Subcutaneous abdominal adipose tissue (tissue), 5 donors: Measurements from ENCODE around the gene TRIM66.

Experiments
- H3K27ac ChIP-seq: one replicate; pipeline ENCODE4 v1.7.0; 2013; ENCODE audit warnings: low read depth, mild to moderate bottlenecking, inconsistent platforms, low read length, moderate library complexity
- H3K27me3 ChIP-seq, 5 donors: one replicate each; pipeline ENCODE4 v1.7.0; 2013; ENCODE audit warnings: low read length in 5 of 5, inconsistent platforms in 1 of 5; ENCODE audit not compliant: control insufficient read depth in 5 of 5, insufficient read depth in 4 of 5
- H3K36me3 ChIP-seq, 5 donors: one replicate each; pipeline ENCODE4 v1.7.0; 2013; ENCODE audit warnings: low read length in 5 of 5; ENCODE audit not compliant: control insufficient read depth in 5 of 5, insufficient read depth in 5 of 5
- H3K4me1 ChIP-seq, 5 donors: one replicate each; pipeline ENCODE4 v1.7.0; 2013; ENCODE audit warnings: low read length in 5 of 5, mild to moderate bottlenecking in 3 of 5, moderate library complexity in 1 of 5; ENCODE audit not compliant: control insufficient read depth in 5 of 5, insufficient read depth in 5 of 5
- H3K4me3 ChIP-seq, 5 donors: one replicate each; pipeline ENCODE4 v1.7.0; 2013; ENCODE audit warnings: low read length in 5 of 5, low read depth in 1 of 5
- H3K9ac ChIP-seq, 5 donors: one replicate each; pipeline ENCODE4 v1.7.0; 2013; ENCODE audit warnings: low read length in 5 of 5, mild to moderate bottlenecking in 4 of 5, moderate library complexity in 3 of 5
- H3K9me3 ChIP-seq, 5 donors: one replicate each; pipeline ENCODE4 v1.7.0; 2013; ENCODE audit warnings: low read length in 5 of 5; ENCODE audit not compliant: control insufficient read depth in 5 of 5
- donor health status: healthy.
- donor health status: healthy.
- donor health status: healthy.
- donor health status: healthy.
- donor health status: healthy.

The TRIM66 gene

GRCh38 chr11:8661001-8661795 lies 21.3 kb downstream of the TRIM66 start:
- Histone ChIP-seq H3K9ac (no peak overlapping the region), H3K27me3 (no peaks in the 10 kb centered on the region), H3K36me3 (peaks cover 0 to 2% (median 0%) of the 10 kb centered on the region in 5 donors), H3K4me3 (no peak overlapping the region), H3K9me3 (no peaks in the 10 kb centered on the region), H3K27ac (no peak overlapping the region), H3K4me1 (peaks cover 5 to 26% (median 18%) of the 10 kb centered on the region in 5 donors)

GRCh38 chr11:8658321-8659057 lies 24.0 kb downstream of the TRIM66 start:
- H3K27me3 ChIP-seq: no peaks in the 10 kb centered on the region
- H3K27ac ChIP-seq: no peak overlapping the region
- H3K9ac ChIP-seq: no peak overlapping the region
- H3K4me3 ChIP-seq: peak overlapping the region in 3 of 5 donors; percentile 8 to 39 (median 15)
- H3K9me3 ChIP-seq: no peaks in the 10 kb centered on the region
- H3K36me3 ChIP-seq: no peaks in the 10 kb centered on the region
- H3K4me1 ChIP-seq: peaks cover 5 to 26% (median 18%) of the 10 kb centered on the region in 5 donors

GRCh38 chr11:8656291-8656690 lies 26.2 kb downstream of the TRIM66 start:
- Histone ChIP-seq H3K9ac (no peak overlapping the region), H3K4me1 (peaks cover 5 to 31% (median 18%) of the 10 kb centered on the region in 5 donors), H3K36me3 (peaks cover 0 to 4% (median 0%) of the 10 kb centered on the region in 5 donors), H3K27ac (no peak overlapping the region), H3K9me3 (no peaks in the 10 kb centered on the region), H3K27me3 (no peaks in the 10 kb centered on the region), H3K4me3 (no peak overlapping the region)

- peaks cover 0 to 9% (median 6%) of the 10 kb centered on the region in 5 donors for H3K36me3 ChIP-seq
- no peak overlapping the region for H3K9ac ChIP-seq
- H3K27me3 ChIP-seq: no peaks in the 10 kb centered on the region
- H3K4me1 ChIP-seq: peaks cover 5 to 31% (median 18%) of the 10 kb centered on the region in 5 donors
- no peak overlapping the region for H3K4me3 ChIP-seq
- H3K9me3 ChIP-seq: no peaks in the 10 kb centered on the region
- no peak overlapping the region for H3K27ac ChIP-seq
These were observed 28.0 kb downstream of the TRIM66 start for GRCh38 chr11:8654503-8654902.

- H3K9me3 ChIP-seq: no peaks in the 10 kb centered on the region
- H3K4me3 ChIP-seq: no peak overlapping the region
- peaks cover 0 to 12% (median 4%) of the 10 kb centered on the region in 5 donors for H3K4me1 ChIP-seq
- no peaks in the 10 kb centered on the region for H3K27me3 ChIP-seq
- peaks cover 3 to 26% (median 24%) of the 10 kb centered on the region in 5 donors for H3K36me3 ChIP-seq
- no peak overlapping the region for H3K27ac ChIP-seq
- no peak overlapping the region for H3K9ac ChIP-seq
These were observed 30.3 kb downstream of the TRIM66 start for GRCh38 chr11:8652140-8652539.

GRCh38 chr11:8650401-8650990 lies 32.0 kb downstream of the TRIM66 start:
- Histone ChIP-seq H3K36me3 (peaks cover 13 to 38% (median 36%) of the 10 kb centered on the region in 5 donors), H3K9me3 (no peaks in the 10 kb centered on the region), H3K27ac (no peak overlapping the region), H3K4me3 (no peak overlapping the region), H3K9ac (no peak overlapping the region), H3K27me3 (no peaks in the 10 kb centered on the region), H3K4me1 (peaks cover 0 to 5% (median 0%) of the 10 kb centered on the region in 5 donors)

- Histone ChIP-seq H3K4me1 (peaks cover 0 to 5% (median 0%) of the 10 kb centered on the region in 5 donors), H3K9ac (no peak overlapping the region), H3K27me3 (no peaks in the 10 kb centered on the region), H3K9me3 (no peaks in the 10 kb centered on the region), H3K36me3 (peaks cover 25 to 47% (median 45%) of the 10 kb centered on the region in 5 donors), H3K27ac (no peak overlapping the region), H3K4me3 (no peak overlapping the region)
These were observed 33.1 kb downstream of the TRIM66 start for GRCh38 chr11:8649361-8649760.

- H3K27ac ChIP-seq: no peak overlapping the region
- no peak overlapping the region for H3K9ac ChIP-seq
- H3K9me3 ChIP-seq: no peaks in the 10 kb centered on the region
- H3K4me3 ChIP-seq: no peak overlapping the region
- no peaks in the 10 kb centered on the region for H3K27me3 ChIP-seq
- no peaks in the 10 kb centered on the region for H3K4me1 ChIP-seq
- peaks cover 31 to 69% (median 55%) of the 10 kb centered on the region in 5 donors for H3K36me3 ChIP-seq
These were observed 35.6 kb downstream of the TRIM66 start for GRCh38 chr11:8646873-8647272.

- no peak overlapping the region for H3K27ac ChIP-seq
- no peaks in the 10 kb centered on the region for H3K4me1 ChIP-seq
- peaks cover 38 to 90% (median 68%) of the 10 kb centered on the region in 5 donors for H3K36me3 ChIP-seq
- no peaks in the 10 kb centered on the region for H3K27me3 ChIP-seq
- no peaks in the 10 kb centered on the region for H3K9me3 ChIP-seq
- no peak overlapping the region for H3K4me3 ChIP-seq
- H3K9ac ChIP-seq: no peak overlapping the region
These were observed 40.1 kb downstream of the TRIM66 start for GRCh38 chr11:8642196-8642841.
